Measurements from ENCODE around the gene TMOD4. TPM values are rescaled to one million over a fixed set of nuclear protein-coding genes. Genes with fewer than 3 reads are reported as not detected.
"Not testable (repeated sequence)": the region's sequence is repeated elsewhere in the genome, so short reads cannot be mapped to it uniquely, and the experiment has no call there.

The TMOD4 gene
- total RNA-seq, 1 experiment from 2014 or later = not detected

DNA sequence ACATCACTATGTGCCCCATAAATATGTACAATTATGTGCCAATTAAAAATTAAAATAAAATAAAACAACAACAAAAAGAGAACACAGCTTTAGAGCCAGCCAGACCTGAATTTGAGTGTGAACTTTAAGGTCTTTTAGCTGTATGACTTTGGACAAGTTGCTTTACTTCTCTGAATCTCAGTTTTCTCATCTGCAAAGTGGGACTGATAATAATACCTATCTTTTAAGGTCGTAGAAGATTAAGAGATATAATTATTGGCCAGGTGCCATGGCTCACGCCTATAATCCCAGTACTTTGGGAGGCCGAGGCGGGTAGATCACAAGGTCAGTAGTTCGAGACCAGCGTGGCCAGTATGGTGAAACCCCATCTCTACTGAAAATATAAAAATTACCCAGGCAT is 17.5 kb upstream of the TMOD4 start:
- DNase-seq = no peak
- Histone ChIP-seq H3K36me3 (no peaks in the 10 kb centered on the region), H3K9me3 (replicated peaks) (no peaks in the 10 kb centered on the region), H3K4me3 (no peak overlapping the region), H3K4me1 (peaks cover 2% of the 10 kb centered on the region; the same call in 1 of the 2 replicates), H3K27me3 (no peaks in the 10 kb centered on the region), H3K27ac (no peak overlapping the region)

DNA sequence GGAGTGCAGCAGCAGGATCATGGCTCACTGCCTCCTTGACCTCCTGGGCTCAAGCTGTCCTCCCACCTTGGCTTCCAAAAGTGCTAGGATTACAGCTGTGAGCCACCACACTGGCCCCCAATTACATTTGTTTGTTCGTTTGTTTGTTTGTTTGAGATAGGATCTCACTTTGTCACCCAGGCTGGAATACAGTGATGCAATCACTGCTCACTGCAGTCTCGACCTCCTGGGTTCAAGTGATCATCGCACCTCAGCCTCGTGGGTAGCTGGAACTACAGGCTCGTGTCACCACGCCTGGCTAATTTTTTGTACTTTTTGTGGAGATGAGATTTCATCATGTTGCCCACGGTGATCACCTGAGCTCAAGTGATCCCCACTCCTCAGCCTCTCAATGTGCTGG is 16.3 kb upstream of the TMOD4 start:
- Histone ChIP-seq H3K27me3 (no peaks in the 10 kb centered on the region), H3K27ac (no peak overlapping the region), H3K9me3 (replicated peaks) (no peaks in the 10 kb centered on the region), H3K36me3 (no peaks in the 10 kb centered on the region), H3K4me1 (peaks cover 2% of the 10 kb centered on the region; the same call in 1 of the 2 replicates), H3K4me3 (no peak overlapping the region)
- DNase-seq = no peak

DNA sequence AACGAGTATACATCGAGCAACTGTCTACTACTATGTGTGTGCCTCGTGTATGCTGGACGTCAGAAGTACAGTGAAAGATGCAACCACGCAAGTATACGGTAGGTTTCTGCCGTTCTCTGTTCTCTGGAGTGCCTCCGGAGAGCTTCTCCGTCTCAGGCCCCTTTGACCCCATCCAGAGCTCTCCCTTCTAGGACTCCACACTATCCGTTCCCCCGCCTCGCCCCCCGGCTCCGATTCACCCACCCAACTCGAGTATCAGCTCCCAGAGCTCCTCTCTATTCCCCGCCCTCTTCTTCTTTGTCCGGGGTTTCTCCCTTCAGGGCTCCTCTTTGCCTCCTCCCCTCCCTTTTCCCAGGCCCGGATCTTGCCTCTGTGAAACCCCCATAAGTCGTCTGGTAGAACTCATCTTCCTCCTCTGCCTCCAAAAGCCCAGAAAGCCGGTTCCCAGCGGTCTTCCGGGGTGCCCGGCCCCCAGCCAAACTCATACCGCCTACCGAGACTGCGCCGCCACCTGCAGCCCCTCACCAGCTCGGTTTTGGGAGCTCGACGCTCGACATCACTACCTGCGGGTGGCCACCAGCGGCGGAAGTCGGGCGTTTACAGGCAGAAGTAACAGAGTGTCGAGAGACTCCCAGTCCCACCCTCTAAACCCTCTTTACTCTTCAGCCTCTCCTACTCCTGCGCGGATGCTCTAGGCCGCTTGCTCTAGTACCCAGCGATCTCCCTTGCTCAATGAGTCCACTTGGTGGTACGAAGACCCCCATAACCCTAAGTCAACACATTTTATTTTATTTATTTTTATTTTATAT is 14.1 kb upstream of the TMOD4 start, which contains the start of gene VPS72:
Gene VPS72, minus strand, starts transcription at position 561 of the 809 bp plus-strand sequence. Its CDS starts 76 bp downstream, at position 485.
- H3K27ac ChIP-seq = peak within 1 kb of the TSS; percentile 48
- H3K36me3 ChIP-seq = peaks cover 8% of the 10 kb centered on the region; the same call in 1 of the 2 replicates

DNA sequence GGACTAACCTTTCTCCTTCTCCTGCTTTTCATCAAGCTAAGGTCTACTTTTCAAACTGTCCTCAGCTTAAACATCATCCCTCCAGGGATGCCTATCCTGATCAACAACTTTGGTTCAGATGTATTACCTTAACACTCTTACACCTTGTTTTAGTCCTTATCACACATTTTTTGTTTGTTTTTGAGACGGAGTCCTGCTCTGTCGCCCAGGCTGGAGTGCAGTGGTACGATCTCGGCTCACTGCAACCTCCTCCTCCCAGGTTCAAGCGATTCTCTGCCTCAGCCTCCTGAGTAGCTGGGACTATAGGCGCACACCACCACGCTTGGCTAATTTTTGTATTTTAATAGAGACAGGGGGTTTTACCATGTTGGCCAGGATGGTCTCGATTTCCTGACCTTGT is 12.9 kb upstream of the TMOD4 start:
- H3K9me3 ChIP-seq (replicated peaks); H3K4me1 ChIP-seq; H3K27me3 ChIP-seq; DNase-seq; H3K27ac ChIP-seq: not testable (repeated sequence)
- H3K36me3 ChIP-seq = peaks cover 15% of the 10 kb centered on the region; the same call in 1 of the 2 replicates
- peak overlapping the region; percentile 79 for H3K4me3 ChIP-seq

More for the DNA sequence above, 14.1 kb upstream of the TMOD4 start, which contains the start of gene VPS72:
- no peaks in the 10 kb centered on the region for H3K9me3 ChIP-seq (replicated peaks)
- no peaks in the 10 kb centered on the region for H3K27me3 ChIP-seq
- peak within 1 kb of the TSS; percentile 79 for H3K4me3 ChIP-seq
- H3K4me1 ChIP-seq = no peaks in the 10 kb centered on the region
- DNase-seq = peak; percentile 86 to 91

DNA sequence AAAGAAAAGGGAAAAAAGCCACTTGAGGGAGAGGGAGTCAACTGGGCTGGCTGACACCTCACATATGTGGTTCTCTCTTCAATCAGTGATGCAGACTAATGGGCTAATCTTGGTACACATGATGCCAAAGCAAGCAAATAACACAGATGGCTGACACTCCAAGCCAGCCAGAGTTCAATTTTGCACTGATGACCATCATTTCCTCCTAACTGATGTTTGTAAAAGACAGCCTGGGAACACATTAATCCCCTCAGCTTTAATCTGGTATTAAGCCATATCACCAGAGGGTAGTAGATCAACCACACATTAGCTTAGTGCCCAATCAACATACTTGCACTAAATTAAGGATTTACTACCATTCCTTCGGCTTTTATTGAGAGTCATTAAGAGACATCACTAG is 11.4 kb upstream of the TMOD4 start:
- Histone ChIP-seq H3K36me3 (peaks cover 23% of the 10 kb centered on the region), H3K4me3 (no peak overlapping the region), H3K9me3 (replicated peaks) (no peaks in the 10 kb centered on the region), H3K27ac (no peak overlapping the region), H3K27me3 (no peaks in the 10 kb centered on the region), H3K4me1 (no peaks in the 10 kb centered on the region)
- DNase-seq = no peak

DNA sequence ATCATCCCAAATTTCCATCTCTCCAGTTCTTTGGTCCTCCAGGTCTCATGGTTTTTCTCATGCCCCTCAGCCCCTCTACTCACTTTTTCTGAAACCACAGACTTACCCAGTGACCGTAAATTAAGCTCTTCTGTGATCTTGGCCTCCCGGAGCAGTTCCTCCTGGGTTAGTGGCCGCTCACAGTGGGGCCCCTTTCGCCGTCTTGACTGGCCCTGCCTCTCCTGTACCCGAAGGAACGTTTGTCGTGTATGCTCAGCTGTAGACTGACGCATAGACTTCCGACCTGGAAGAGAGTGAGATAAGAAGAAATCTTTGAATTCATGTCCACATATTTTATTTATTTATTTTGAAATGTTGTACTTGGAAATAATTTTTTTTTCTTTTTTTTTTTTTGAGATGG is 8.4 kb upstream of the TMOD4 start:
- DNase-seq = no peak
- no peaks in the 10 kb centered on the region for H3K27me3 ChIP-seq
- peaks cover 41% of the 10 kb centered on the region for H3K36me3 ChIP-seq
- no peaks in the 10 kb centered on the region for H3K9me3 ChIP-seq (replicated peaks)
- no peaks in the 10 kb centered on the region for H3K4me1 ChIP-seq
- H3K27ac ChIP-seq = no peak overlapping the region
- H3K4me3 ChIP-seq = no peak overlapping the region

DNA sequence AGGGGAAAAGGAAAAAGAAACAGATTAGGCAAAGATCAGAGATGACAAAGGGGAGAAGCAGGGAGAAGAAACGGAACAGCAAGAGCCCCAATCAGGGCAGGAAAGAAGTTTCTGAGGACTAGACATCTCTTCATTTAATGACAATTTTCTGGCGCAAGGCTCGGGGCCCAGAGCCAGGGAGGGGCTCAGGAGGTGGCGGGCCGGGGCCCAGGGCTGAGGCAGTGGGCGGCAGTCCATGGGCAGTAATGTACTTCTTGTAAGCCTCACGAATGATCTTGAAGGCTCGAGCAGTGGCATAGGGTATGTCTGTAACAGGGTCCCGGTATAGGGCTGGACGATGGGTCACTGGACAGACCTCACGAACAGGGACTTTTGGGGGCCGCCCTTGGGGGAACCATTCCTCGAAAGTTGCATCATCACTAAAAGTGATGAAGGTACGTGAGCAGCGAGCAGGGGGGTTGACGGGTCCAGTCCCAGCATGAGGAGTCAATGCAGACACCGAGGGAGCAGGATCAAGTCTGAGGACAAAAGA is 799 bp upstream of the TMOD4 start:
- H3K4me3 ChIP-seq = no peak overlapping the region
- no peak overlapping the region for H3K27ac ChIP-seq
- no peaks in the 10 kb centered on the region for H3K9me3 ChIP-seq (replicated peaks)
- peaks cover 15% of the 10 kb centered on the region for H3K36me3 ChIP-seq
- no peak for DNase-seq
- no peaks in the 10 kb centered on the region for H3K27me3 ChIP-seq
- H3K4me1 ChIP-seq = no peaks in the 10 kb centered on the region

DNA sequence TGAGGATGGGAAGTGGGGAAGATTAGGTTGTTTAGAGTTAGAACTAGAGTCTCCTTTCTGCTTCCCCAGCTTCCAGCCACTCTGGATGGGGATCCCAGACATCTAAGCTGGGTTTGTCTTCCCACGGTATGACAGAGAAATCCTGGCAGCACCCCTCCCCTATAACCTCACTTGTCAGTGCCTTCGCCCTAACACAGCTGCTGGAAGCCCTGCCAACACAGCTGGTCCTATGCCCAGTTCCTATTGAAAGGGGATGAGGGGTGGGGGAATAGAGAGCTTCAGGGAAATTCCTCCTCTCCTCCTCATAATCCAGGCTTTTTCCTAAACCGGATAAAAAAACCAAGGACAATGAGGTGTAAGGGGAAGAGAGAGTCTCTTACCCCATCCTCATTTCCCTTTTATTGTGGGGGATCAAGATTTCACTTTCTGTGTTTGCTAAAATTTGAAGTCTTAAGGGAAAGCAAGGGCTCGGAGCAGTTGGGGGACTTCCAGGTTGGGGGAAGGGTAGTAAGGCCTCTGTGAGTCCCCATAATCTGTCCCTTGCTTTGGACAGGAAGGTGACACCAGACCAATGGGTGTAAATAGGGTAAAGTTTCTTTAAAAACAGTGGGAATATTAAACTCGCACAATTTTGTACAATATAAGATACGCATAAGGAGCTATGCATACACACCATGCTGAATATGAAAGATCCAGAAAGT is 590 bp downstream of the TMOD4 start:
- Histone ChIP-seq H3K4me3 (no peak overlapping the region), H3K36me3 (peaks cover 6% of the 10 kb centered on the region), H3K27me3 (no peaks in the 10 kb centered on the region), H3K9me3 (replicated peaks) (no peaks in the 10 kb centered on the region), H3K27ac (no peak overlapping the region), H3K4me1 (no peaks in the 10 kb centered on the region)
- DNase-seq = no peak

DNA sequence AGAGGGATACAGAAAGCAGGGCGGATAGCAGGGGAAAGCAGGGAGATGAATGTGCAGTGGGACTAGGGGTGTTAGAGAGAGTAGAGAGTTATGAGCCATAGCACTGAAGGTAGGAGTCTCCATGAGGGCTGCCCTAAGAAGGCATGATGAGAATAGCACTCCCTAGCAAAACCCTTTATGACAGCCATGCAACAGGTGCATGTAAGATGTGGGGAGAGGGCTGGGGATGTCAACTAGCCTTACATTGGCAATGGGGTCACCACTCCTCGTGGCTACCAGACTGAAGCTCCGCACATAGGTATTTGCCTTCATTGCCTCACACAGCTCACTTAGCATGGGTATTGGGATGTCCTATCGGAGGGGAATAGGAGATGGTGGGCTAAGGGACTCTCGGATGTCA is 4.6 kb downstream of the TMOD4 start:
- no peak overlapping the region for H3K27ac ChIP-seq
- H3K4me1 ChIP-seq = no peaks in the 10 kb centered on the region
- H3K4me3 ChIP-seq = no peak overlapping the region
- no peak for DNase-seq
- peaks cover 16% of the 10 kb centered on the region for H3K36me3 ChIP-seq
- no peaks in the 10 kb centered on the region for H3K27me3 ChIP-seq
- no peaks in the 10 kb centered on the region for H3K9me3 ChIP-seq (replicated peaks)

DNA sequence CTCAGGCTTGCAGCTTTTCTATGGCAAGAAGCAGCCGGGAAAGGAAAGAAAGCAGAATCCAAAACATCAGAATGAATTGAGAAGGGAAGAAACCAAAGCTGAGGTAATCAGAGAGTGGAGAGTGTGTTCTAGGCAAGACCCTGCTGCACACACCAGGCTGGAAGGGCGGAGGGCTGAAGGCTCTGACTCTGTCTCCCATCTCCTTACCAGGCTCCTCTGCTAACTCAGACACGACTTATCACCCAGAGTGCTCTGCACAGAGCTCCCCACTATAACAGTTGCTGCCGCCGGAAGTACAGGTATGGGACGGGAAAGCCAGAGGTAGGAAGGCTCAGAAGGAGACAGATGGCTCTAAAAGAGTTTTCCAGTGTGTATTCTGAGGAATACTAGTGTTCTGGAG is 8.7 kb downstream of the TMOD4 start:
- Histone ChIP-seq H3K36me3 (peaks cover 16% of the 10 kb centered on the region; the same call in 1 of the 2 replicates), H3K9me3 (replicated peaks) (no peaks in the 10 kb centered on the region), H3K4me3 (peak overlapping the region; percentile 76), H3K27me3 (no peaks in the 10 kb centered on the region), H3K27ac (no peak overlapping the region), H3K4me1 (no peaks in the 10 kb centered on the region)
- DNase-seq = no peak

DNA sequence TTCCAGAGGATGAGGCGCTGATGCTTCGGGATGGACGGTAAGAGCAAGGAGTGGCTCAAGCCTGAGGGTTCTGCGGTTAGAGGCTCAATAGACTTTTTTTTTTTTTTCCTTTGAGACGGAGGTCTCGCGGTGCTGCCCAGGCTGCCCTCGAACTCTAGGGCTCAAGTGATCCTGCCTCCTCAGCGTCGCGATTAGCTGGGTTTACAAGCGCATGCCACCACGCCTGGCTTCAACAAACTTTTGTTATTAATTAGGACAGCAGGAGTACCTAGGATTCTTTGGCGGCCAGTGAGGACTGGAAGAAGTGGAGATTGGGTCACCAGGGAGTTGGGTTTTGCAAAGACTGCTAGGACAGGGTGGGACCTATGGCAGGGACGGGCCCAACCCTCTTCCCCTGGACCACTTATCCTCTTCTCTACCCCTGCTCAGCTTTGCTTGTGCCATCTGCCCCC is 9.2 kb downstream of the TMOD4 start:
- H3K9me3 ChIP-seq (replicated peaks) = no peaks in the 10 kb centered on the region
- peak; percentile 32 to 43 for DNase-seq

DNA sequence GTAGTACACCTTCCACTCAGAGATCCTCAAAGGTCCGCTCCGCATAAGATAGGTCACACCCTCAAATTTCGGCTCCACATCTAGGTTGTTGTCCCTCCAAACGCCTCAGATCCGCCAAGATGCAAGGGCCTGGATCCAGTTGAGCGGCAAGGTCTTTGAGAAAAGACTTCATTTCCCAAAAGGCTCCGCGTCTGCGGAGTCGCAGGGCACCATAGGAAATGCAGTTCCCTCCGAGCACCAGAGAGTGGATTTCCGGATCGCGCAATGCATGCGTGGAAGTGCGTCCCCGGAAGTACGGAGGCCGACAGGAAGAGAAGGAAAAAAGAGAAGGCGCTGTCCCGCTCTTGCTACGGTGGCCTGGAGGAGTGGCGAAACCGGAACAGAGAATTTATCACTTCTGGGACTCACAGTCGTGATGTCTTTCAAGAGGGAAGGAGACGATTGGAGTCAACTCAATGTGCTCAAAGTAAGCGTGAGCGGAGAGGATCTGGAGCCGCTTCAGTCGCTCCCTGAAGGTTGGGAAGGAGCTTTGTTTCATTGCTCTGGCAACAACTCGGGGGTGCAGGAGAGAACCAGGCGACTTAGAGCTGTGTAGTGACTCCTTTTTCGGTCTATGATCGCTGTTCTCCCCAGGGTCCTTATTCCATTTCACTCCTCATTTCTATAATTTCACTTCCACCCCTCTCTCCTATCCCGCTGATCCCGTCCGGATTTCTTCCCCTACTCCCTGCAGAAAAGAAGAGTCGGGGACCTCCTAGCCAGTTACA is 9.9 kb downstream of the TMOD4 start, which contains the start of the genes LYSMD1 and SCNM1:
Gene LYSMD1, minus strand, starts transcription at position 165 of the 767 bp plus-strand sequence. CDS start 644 bp downstream, outside the sequence.
Gene SCNM1, plus strand, starts transcription at position 407 of the 767 bp plus-strand sequence. Its CDS starts 9 bp downstream, at position 416.
- Histone ChIP-seq H3K9me3 (replicated peaks) (no peaks in the 10 kb centered on the region), H3K36me3 (peaks cover 16% of the 10 kb centered on the region; the same call in 1 of the 2 replicates)

More for the DNA sequence above, 9.2 kb downstream of the TMOD4 start:
- H3K4me3 ChIP-seq = peak overlapping the region; percentile 76
- H3K4me1 ChIP-seq = no peaks in the 10 kb centered on the region
- peaks cover 16% of the 10 kb centered on the region; the same call in 1 of the 2 replicates for H3K36me3 ChIP-seq
- H3K27me3 ChIP-seq = no peaks in the 10 kb centered on the region
- peak overlapping the region; percentile 42 for H3K27ac ChIP-seq

DNA sequence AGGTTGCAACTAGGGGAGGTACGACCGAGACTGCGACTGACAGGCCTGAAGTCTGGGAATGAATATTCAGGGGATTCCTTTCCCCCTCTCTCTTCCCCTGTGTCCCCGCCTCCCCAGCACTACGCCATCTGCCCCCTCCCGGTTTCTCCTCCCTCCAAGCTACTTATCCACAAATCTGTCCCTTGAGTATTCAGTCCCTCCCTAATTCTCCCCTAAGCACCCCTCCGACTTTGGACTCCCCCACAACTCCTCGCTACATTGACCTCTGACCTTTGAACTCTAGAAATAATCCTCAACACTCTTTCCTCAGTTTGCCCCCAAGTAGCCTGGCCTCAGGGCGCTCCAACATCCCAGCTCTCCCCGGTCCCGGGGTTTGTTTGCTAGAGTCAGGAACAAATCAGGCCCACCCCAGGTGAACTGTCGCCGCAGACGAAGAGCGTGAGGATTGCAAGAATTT is 10.5 kb downstream of the TMOD4 start:
- DNase-seq = peak; percentile 48 to 61
- Histone ChIP-seq H3K36me3 (peaks cover 16% of the 10 kb centered on the region; the same call in 1 of the 2 replicates), H3K27me3 (no peaks in the 10 kb centered on the region), H3K4me1 (no peaks in the 10 kb centered on the region), H3K9me3 (replicated peaks) (no peaks in the 10 kb centered on the region), H3K4me3 (peak overlapping the region; percentile 76), H3K27ac (peak overlapping the region; percentile 42)

More for the DNA sequence above, 9.9 kb downstream of the TMOD4 start, which contains the start of the genes LYSMD1 and SCNM1:
- H3K4me1 ChIP-seq = no peaks in the 10 kb centered on the region
- no peaks in the 10 kb centered on the region for H3K27me3 ChIP-seq
- peak within 1 kb of the TSS; percentile 76 for H3K4me3 ChIP-seq
- peak; percentile 96 to 97 for DNase-seq
- H3K27ac ChIP-seq = peak within 1 kb of the TSS; percentile 42
